GM12874 (cell line): ENCODE data around the gene QSER1.

Experiments used
- TF ChIP-seq, protein P1 (sequence below): IDR thresholded peaks from 2 replicates; pipeline ENCODE4 v1.5.1; 2011; ENCODE audit warnings: low read depth, mild to moderate bottlenecking, control low read depth, low read length, moderate library complexity; ENCODE audit not compliant: insufficient read depth

QSER1 gene

DNA sequence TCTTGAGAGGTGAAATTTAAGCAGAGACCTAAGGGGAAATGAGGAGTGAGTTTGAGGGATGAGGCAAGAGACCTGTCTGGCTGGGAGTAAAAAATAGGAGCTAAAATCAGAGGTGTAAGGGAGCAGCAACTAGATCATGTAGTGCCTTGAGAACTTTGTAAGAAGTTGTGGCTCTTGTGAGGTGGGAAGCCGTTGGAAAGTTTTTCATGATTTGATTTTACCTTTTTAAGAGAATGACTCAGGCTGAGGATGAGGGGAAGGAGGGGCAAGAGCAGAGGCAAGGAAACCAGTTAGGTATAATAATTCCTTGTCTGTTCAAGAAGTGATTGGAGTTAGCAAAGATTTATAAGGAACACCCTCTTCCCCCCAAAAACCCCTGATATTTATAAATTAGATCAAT, 25.8 kb downstream of the QSER1 start:
- TF ChIP-seq, protein P1, sequence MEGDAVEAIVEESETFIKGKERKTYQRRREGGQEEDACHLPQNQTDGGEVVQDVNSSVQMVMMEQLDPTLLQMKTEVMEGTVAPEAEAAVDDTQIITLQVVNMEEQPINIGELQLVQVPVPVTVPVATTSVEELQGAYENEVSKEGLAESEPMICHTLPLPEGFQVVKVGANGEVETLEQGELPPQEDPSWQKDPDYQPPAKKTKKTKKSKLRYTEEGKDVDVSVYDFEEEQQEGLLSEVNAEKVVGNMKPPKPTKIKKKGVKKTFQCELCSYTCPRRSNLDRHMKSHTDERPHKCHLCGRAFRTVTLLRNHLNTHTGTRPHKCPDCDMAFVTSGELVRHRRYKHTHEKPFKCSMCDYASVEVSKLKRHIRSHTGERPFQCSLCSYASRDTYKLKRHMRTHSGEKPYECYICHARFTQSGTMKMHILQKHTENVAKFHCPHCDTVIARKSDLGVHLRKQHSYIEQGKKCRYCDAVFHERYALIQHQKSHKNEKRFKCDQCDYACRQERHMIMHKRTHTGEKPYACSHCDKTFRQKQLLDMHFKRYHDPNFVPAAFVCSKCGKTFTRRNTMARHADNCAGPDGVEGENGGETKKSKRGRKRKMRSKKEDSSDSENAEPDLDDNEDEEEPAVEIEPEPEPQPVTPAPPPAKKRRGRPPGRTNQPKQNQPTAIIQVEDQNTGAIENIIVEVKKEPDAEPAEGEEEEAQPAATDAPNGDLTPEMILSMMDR: no peak

GRCh38 chr11:32919338-32919737, 26.7 kb downstream of the QSER1 start:
- TF ChIP-seq, protein P1: no peak

DNA sequence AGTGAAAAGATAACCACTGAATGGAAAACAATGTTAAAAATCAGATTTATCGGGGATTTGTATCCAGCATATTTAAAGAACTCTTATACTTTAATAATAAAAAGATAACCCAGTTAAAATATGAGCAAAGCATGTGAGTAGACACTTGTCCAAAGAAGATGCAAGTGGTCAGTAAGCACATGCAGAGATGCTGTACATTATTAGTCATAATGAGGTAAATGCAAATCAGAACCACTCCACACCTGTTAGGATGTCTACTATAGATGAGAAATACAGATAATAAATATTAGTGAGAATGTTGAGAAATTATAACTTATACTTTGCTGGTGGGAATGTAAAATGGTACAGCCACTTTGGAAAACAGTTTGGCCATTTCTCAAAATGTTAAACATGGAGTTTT, 28.0 kb downstream of the QSER1 start:
- TF ChIP-seq, protein P1: no peak

DNA sequence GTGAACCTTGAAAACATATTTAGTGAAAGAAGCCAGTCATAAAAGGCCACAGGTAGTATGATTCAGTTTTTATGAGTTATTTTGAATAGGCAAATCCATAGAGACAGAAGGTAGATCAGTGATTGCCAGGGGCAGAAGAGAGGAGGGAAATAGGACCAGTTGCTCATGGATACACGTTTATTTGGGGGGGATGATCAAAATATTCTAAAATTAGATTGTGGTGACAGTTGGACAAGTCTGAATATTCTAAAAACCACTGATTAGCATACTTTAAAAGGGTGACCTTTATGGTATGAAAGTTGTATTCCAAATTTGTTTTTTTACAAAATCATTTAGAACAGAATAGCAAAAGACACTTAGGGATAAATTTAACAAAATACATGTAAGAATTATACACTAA, 28.6 kb downstream of the QSER1 start:
- TF ChIP-seq, protein P1: no peak

- TF ChIP-seq, protein P1: no peak
Measured at GRCh38 chr11:32931606-32932005, 39.0 kb downstream of the QSER1 start.

GRCh38 chr11:32932196-32932595, 39.6 kb downstream of the QSER1 start:
- TF ChIP-seq, protein P1: no peak

DNA sequence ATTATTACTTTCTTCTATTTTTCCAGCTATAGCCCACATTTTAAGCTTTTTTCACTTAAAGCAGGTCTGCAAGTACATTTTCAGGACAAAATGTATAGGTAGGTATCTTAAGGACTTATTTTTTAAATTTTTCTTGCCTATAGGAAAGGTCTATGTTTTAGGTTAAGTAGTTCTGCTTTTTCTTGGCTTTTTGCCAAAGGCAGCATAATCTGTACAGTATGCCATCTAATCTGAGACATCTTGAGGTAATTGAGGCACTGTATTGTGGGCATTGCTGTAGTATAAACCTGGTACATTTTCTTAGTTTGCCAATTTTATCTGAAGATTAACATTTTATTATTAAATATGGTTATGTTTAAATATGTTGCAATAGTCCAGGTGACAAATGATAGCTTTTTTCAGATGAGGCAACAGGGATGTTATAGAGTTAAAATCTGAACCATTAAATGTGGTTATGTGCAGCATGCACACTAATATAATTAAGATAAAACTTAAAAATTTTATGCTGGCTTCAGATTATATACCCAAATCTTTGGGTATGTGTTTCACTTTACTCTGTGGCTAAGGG, 42.9 kb downstream of the QSER1 start:
- TF ChIP-seq, protein P1: no peak

GRCh38 chr11:32939046-32939445, 46.4 kb downstream of the QSER1 start:
- TF ChIP-seq, protein P1: no peak
